Stimulated activated memory B cell treated with anti-CD40 and anti-IgM and Interleukin-4, amounts not matched to agents 10 μg/mL and 1 μg/mL and 100 μg/mL, for 72 hours (primary cell): ENCODE measurements around the gene BBS9.

Experiments
- ATAC-seq: fragments of 150-1000 bp; cut with Tn5 transposase; 2 replicates; pipeline ENCODE4 v1.10.0; 2021
- H3K27ac Mint-ChIP-seq: one replicate; pipeline ENCODE4 v1.8.0; 2022; ENCODE audit warnings: mild to moderate bottlenecking, mixed read lengths
- H3K27me3 Mint-ChIP-seq: one replicate; pipeline ENCODE4 v1.8.0; 2022; ENCODE audit warnings: mixed read lengths
- H3K36me3 Mint-ChIP-seq: one replicate; pipeline ENCODE4 v1.8.0; 2022; ENCODE audit warnings: mixed read lengths
- H3K4me1 Mint-ChIP-seq: one replicate; pipeline ENCODE4 v1.8.0; 2022; ENCODE audit warnings: mixed read lengths
- H3K4me3 Mint-ChIP-seq: one replicate; pipeline ENCODE4 v1.8.0; 2022; ENCODE audit warnings: mild to moderate bottlenecking, moderate library complexity, mixed read lengths
- H3K9me3 Mint-ChIP-seq: one replicate; pipeline ENCODE4 v1.8.0; 2022; ENCODE audit warnings: mixed read lengths

The BBS9 gene

DNA sequence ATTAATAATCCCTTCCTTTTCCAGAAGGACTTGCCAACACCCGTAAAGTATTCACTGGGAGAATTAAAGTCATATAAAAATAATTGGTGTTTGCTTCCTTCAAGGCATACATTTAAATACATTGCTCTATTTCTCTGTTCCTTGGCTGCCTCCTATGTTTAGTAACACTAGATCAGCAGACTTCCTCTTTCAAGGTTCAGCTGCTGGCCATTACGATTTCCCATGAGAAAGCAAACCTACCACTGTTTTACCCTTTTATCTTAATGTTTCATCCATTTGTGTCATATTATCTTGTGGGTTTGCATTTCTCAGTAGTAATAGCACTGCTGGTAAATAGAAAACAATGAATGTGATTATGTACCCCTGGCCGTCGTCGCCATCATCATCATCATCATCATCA lies 462.1 kb downstream of the BBS9 start:
- Mint-ChIP-seq H3K9me3 (no peaks in the 10 kb centered on the region), H3K27me3 (no peaks in the 10 kb centered on the region), H3K27ac (no peak overlapping the region), H3K36me3 (peaks cover 5% of the 10 kb centered on the region), H3K4me1 (no peaks in the 10 kb centered on the region), H3K4me3 (no peak overlapping the region)
- no peak for ATAC-seq

DNA sequence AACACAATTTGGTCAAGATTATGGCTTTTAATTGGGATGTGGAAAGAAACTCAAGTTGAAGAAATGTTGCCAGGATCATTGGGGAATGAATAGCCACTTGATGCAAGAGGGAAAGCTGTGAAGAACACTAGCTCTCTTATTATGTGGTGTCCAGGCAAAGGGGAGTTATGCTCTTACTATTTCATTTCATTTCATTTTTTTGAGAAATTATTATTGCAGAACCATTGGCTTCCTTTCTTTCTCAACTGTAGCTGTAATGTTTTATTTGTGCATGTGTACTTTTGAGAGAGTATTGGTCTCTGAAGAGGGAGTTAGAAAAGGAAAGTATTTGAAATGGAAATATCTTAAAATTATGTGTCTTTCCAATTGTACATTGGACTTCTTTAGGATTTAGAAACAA lies 463.4 kb downstream of the BBS9 start:
- no peak overlapping the region for H3K4me3 Mint-ChIP-seq
- no peaks in the 10 kb centered on the region for H3K9me3 Mint-ChIP-seq
- H3K27me3 Mint-ChIP-seq, result no peaks in the 10 kb centered on the region
- H3K4me1 Mint-ChIP-seq, result no peaks in the 10 kb centered on the region
- no peak overlapping the region for H3K27ac Mint-ChIP-seq
- no peak for ATAC-seq
- H3K36me3 Mint-ChIP-seq, result peaks cover 5% of the 10 kb centered on the region

DNA sequence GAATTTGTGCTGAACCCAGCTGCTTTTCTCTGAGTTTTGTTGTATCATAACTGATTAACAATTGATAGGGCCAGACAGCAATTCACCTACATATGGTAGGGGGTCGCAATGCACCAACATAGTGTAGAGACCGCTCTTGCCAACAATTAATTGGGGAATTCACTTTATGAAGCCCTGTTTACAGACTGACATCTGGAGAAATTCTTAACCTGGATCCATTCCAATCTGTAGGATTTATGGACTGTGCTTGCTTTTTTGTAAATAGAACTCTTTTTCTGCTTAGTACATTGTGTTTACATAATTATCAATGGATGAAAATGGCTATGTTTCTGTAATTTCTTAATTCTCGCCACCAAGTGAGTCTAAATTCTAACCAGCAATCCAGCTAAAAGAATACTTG lies 464.2 kb downstream of the BBS9 start:
- H3K27me3 Mint-ChIP-seq, result no peaks in the 10 kb centered on the region
- H3K9me3 Mint-ChIP-seq, result no peaks in the 10 kb centered on the region
- H3K4me3 Mint-ChIP-seq, result no peak overlapping the region
- ATAC-seq, result no peak
- no peaks in the 10 kb centered on the region for H3K4me1 Mint-ChIP-seq
- H3K27ac Mint-ChIP-seq, result no peak overlapping the region
- H3K36me3 Mint-ChIP-seq, result peaks cover 5% of the 10 kb centered on the region

DNA sequence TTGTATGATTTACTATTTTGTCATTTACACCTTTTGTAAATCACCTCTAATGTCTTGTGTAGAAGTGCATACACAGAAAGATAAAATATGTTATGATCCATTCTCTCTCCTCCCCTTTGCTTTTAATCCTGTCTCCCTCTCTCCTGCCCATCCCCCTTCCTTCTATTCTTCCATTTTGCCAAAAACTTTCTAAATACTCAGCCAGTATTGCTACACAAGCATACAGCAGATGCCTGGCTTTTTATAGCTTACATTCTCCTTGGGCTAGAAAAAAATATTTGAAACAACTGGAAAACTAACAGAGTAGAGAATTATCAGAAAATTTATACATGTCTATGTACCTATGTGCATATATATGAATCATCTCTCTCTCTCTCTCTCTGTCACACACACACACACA lies 467.3 kb downstream of the BBS9 start:
- no peaks in the 10 kb centered on the region for H3K9me3 Mint-ChIP-seq
- no peak overlapping the region for H3K4me3 Mint-ChIP-seq
- peaks cover 7% of the 10 kb centered on the region for H3K36me3 Mint-ChIP-seq
- no peaks in the 10 kb centered on the region for H3K4me1 Mint-ChIP-seq
- H3K27ac Mint-ChIP-seq, result no peak overlapping the region
- no peaks in the 10 kb centered on the region for H3K27me3 Mint-ChIP-seq
- no peak for ATAC-seq

DNA sequence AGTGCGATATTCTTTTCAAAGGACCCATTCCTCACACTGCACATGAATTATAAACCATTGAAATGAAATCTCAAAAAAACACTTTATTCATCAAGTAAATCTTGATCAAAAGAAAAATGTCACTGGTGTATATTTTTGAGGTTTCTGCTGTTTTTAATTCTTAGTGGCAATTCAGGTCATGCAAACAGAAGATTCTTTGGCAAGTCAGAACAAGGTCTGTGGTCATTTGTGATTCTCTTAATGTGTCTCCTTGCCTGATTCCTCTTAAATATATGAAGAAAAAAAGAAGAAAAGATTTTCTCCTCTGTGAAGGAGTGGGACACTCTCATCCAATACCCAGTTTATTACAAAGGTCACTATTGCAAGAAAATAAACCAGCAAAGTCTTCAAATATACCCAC lies 467.8 kb downstream of the BBS9 start:
- ATAC-seq, result no peak
- no peaks in the 10 kb centered on the region for H3K4me1 Mint-ChIP-seq
- H3K36me3 Mint-ChIP-seq, result peaks cover 10% of the 10 kb centered on the region
- no peaks in the 10 kb centered on the region for H3K9me3 Mint-ChIP-seq
- no peak overlapping the region for H3K4me3 Mint-ChIP-seq
- H3K27ac Mint-ChIP-seq, result no peak overlapping the region
- H3K27me3 Mint-ChIP-seq, result no peaks in the 10 kb centered on the region

DNA sequence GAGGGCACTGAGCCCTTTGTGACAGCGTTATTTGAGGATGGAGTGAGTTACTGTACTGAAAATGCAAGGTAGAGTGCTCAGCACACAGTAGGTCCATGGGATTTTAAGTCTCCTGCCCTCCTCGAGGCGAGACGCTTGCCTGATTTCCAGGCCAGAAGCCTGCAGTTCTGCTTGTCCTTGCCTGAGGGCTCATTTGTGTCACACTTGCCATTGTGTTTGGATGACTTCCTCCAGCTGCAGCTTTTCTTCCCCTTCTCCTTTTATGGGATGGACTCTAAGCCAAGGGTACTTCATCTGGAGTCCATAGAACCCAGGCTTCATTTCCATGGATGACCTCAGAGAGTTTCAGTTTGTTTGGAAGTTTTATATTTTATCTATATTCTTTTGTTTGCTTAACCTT lies 471.7 kb downstream of the BBS9 start:
- Mint-ChIP-seq H3K27me3 (no peaks in the 10 kb centered on the region), H3K4me1 (no peaks in the 10 kb centered on the region), H3K4me3 (no peak overlapping the region), H3K36me3 (peaks cover 5% of the 10 kb centered on the region), H3K9me3 (no peaks in the 10 kb centered on the region), H3K27ac (no peak overlapping the region)
- ATAC-seq, result no peak

DNA sequence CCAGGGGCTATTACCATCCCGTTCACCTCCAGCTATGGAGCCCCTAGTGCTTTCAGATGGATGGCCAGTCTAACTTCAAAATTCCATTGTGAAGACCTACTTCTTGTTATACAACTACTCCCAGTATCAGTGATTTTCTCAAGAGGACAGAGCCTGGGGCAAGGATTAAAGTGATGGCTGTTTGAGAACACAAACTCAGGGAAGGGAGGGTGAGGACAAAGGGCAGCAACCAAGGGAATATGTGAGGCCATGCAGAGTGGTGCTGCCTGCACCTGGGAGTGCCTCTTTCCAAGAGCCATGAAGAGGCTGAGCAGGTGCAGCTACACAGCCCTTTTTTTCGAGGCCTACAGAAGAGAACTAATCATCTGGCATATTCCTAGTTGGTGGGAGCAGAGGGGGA lies 472.5 kb downstream of the BBS9 start:
- no peak for ATAC-seq
- no peaks in the 10 kb centered on the region for H3K4me1 Mint-ChIP-seq
- H3K9me3 Mint-ChIP-seq, result no peaks in the 10 kb centered on the region
- H3K4me3 Mint-ChIP-seq, result no peak overlapping the region
- no peak overlapping the region for H3K27ac Mint-ChIP-seq
- peaks cover 10% of the 10 kb centered on the region for H3K36me3 Mint-ChIP-seq
- no peaks in the 10 kb centered on the region for H3K27me3 Mint-ChIP-seq

DNA sequence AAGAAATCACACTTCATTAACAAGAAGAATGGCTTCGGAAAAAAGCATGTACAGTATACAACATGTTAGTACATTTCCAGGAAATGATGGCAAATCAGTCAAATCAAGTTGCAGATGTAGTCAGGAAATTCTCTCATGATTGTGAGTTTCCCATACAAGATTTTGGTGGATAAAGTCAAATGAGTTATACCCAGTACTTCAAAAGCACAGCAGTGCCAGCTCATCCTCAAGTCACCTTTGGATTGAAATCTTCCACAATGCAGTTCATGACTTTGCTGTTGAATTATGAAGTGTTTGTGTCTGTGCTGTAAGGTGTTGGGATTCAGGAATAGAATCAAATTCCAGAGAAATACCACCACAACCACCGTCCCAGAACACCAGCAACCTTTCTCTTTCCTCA lies 474.7 kb downstream of the BBS9 start:
- H3K27me3 Mint-ChIP-seq, result no peaks in the 10 kb centered on the region
- H3K4me3 Mint-ChIP-seq, result no peak overlapping the region
- peaks cover 3% of the 10 kb centered on the region for H3K9me3 Mint-ChIP-seq
- no peak overlapping the region for H3K27ac Mint-ChIP-seq
- ATAC-seq, result no peak
- peaks cover 25% of the 10 kb centered on the region for H3K36me3 Mint-ChIP-seq
- no peaks in the 10 kb centered on the region for H3K4me1 Mint-ChIP-seq

DNA sequence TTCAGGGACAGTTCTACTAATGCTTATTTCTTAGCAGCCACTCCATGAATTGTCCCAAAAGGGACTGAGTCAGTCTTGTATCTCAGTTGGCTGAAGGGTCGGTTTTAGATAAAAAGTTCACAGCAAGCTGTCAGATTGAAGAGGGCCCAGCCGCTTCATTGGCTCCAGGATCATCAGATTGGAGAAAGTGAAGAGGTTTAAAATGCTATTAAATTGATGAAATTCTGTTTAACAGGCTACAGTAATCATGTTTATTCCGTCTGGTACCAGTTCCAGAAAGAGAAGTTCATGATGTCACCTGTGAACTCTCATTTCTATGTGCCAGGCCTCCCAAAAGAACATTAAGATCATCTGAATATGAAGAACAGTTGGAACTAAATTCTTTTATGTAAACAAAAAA lies 481.6 kb downstream of the BBS9 start:
- Mint-ChIP-seq H3K9me3 (peaks cover 6% of the 10 kb centered on the region), H3K36me3 (peaks cover 50% of the 10 kb centered on the region), H3K4me1 (no peaks in the 10 kb centered on the region), H3K27me3 (no peaks in the 10 kb centered on the region), H3K4me3 (no peak overlapping the region), H3K27ac (no peak overlapping the region)
- ATAC-seq, result no peak

DNA sequence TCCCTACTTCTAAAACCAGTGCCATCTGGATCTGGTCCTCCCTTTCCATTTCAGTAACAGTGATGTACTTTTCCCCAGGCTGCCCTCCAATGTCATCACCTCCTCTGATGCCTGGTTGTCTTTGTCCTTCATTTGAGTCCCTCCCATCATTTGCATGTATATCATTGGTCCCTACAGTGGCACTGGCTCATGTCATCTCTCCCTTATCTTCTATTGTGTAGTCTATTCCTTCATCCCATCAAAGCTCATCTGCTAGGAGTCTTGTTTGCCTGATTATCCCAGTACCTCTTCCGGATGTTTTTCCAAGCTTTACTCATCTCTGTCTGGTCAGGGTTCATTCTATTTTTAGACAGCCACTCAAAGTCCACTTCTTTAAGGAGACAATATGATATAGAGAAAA lies 483.1 kb downstream of the BBS9 start:
- H3K36me3 Mint-ChIP-seq, result peaks cover 44% of the 10 kb centered on the region
- no peaks in the 10 kb centered on the region for H3K27me3 Mint-ChIP-seq
- H3K4me1 Mint-ChIP-seq, result no peaks in the 10 kb centered on the region
- ATAC-seq, result no peak
- H3K9me3 Mint-ChIP-seq, result peaks cover 6% of the 10 kb centered on the region
- H3K4me3 Mint-ChIP-seq, result no peak overlapping the region
- H3K27ac Mint-ChIP-seq, result no peak overlapping the region

DNA sequence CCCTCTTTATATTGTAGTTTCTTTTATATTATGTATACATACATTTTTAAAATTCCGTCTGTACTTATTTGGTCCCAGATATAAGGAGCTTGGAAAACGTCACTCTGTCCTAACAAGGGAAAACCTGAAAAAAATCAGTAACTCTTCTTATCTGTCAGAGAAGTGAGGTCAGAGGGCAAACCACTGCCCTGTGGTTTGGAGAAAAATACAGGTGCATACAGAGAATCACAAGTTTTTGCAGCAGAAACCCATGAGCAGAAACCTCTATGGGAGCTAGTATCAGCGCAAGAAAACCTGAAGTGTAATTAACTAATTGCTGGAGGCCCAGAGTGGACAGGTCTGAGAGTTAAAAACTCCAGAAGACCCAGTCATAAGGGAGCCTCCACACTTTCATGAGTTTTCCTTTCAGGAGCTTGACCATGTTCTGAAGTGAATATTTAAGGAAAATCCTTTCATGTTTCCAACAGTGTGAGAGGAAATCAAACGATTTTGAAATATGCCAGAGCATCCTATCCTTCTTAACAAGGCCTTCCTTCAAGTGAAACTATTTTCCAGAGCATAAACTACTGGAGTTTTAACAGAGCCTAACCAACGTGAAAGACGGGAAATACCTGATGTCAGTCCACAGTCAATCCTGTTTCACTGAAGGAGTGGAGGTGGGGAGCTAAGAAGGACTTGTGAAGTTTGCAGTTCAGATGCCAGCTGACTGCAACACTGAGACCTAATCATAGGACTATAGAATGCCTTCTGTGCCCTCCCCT lies 485.2 kb downstream of the BBS9 start:
- Mint-ChIP-seq H3K27me3 (no peaks in the 10 kb centered on the region), H3K4me1 (no peaks in the 10 kb centered on the region), H3K4me3 (no peak overlapping the region), H3K36me3 (peaks cover 40% of the 10 kb centered on the region), H3K9me3 (peaks cover 11% of the 10 kb centered on the region), H3K27ac (no peak overlapping the region)
- no peak for ATAC-seq

DNA sequence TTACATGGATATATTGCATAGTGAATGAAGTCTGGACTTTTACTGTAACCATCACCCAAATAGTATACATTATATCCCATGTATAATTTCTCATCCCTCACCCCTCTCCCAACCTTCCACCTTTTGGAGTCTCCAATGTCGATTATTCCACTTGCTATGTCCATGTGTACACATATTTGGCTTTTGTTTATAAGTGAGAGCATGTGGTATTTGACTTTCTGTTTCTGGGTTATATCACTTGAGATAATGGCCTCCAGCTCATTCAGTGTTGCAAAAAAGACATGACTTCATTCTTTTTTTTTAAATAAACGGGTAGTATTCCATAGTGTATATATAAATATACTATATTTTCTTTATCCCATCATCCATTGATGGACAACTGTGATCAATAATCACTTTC lies 487.4 kb downstream of the BBS9 start:
- H3K36me3 Mint-ChIP-seq, result peaks cover 47% of the 10 kb centered on the region

DNA sequence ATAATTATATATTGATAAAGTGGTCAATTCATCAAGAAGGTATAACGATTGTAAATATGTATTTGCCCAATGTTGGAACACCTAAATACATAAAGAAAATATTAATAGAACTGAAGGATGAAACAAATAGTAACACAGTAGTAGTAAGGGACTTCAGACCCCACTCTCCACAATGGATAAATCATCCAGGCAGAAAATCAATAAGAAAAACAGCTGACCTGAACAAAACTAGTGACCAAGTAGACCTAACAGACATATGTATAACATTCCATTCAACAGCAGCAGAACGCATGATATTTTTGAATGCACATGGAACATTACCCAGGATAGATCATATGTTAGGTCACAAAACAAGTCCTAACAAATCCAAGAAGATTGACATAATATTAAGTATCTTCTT lies 489.9 kb downstream of the BBS9 start:
- no peaks in the 10 kb centered on the region for H3K27me3 Mint-ChIP-seq
- H3K27ac Mint-ChIP-seq, result no peak overlapping the region
- H3K36me3 Mint-ChIP-seq, result peaks cover 33% of the 10 kb centered on the region
- ATAC-seq, result no peak
- no peak overlapping the region for H3K4me3 Mint-ChIP-seq
- no peaks in the 10 kb centered on the region for H3K4me1 Mint-ChIP-seq
- peaks cover 19% of the 10 kb centered on the region for H3K9me3 Mint-ChIP-seq

More for the DNA sequence above, 487.4 kb downstream of the BBS9 start:
- no peaks in the 10 kb centered on the region for H3K4me1 Mint-ChIP-seq
- ATAC-seq, result no peak
- peaks cover 21% of the 10 kb centered on the region for H3K9me3 Mint-ChIP-seq
- H3K27me3 Mint-ChIP-seq, result no peaks in the 10 kb centered on the region
- H3K27ac Mint-ChIP-seq, result no peak overlapping the region
- no peak overlapping the region for H3K4me3 Mint-ChIP-seq

DNA sequence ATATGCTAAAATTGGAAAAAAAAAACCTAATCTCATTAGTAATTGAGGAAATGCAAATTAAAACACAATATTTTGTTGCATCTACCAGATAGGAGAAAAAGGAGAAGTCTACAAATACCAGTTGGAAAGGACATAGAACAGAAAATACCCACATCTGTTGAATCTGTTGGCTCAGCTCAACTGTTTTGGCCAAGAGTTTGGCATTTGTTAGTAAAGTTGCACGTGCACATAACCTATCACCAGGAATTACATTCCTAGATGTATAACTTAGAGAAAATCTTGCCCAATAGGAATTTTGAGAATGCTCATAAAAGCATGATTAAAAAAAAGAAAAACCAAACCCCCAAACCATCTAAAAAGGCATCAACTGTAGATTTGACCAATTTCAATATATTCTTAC lies 493.9 kb downstream of the BBS9 start:
- Mint-ChIP-seq H3K9me3 (peaks cover 28% of the 10 kb centered on the region), H3K27me3 (no peaks in the 10 kb centered on the region), H3K4me1 (no peaks in the 10 kb centered on the region), H3K4me3 (no peak overlapping the region), H3K36me3 (peaks cover 32% of the 10 kb centered on the region), H3K27ac (no peak overlapping the region)
- ATAC-seq, result no peak

DNA sequence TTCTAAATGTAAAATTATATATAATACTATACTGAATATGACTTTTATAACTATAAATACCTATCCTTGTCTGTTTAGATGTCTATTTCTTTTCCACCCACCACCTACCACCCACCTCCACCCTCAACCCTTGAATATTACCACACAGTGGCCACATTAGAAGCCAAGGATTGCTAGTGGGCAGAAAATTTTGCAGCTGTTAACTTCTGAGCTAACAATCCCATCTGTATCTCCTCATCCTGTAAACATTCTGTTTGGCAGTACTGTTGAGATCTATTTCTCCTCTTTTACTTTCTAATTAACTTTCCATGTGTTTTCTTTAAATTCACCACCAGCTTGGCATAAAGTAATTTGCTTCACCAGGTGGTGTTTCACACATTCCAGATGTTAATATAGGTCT lies 494.9 kb downstream of the BBS9 start:
- no peak for ATAC-seq
- H3K36me3 Mint-ChIP-seq, result peaks cover 26% of the 10 kb centered on the region
- no peak overlapping the region for H3K4me3 Mint-ChIP-seq
- H3K27me3 Mint-ChIP-seq, result no peaks in the 10 kb centered on the region
- H3K27ac Mint-ChIP-seq, result no peak overlapping the region
- H3K4me1 Mint-ChIP-seq, result no peaks in the 10 kb centered on the region
- H3K9me3 Mint-ChIP-seq, result peaks cover 22% of the 10 kb centered on the region

DNA sequence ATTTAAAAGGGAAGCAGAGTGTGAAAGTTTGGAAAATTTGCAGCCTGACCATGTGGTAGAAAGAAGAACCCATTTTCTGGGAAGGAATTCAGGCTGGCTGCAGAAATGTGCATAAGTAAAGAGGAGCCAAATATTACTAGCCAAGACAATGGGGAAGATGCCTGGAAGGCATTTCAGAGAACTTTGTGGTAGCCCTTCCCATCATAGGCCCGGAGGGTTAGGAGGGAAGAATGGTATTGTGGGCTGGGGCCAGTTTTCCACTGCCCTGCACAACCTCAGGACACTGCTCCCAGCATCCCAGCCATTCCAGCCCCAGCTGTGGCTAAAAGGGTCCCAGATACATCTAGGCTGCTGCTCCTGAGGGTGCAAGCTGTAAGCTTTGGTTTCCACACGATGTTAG lies 497.5 kb downstream of the BBS9 start:
- H3K4me3 Mint-ChIP-seq, result no peak overlapping the region
- H3K36me3 Mint-ChIP-seq, result peaks cover 18% of the 10 kb centered on the region
- H3K27ac Mint-ChIP-seq, result no peak overlapping the region
- peaks cover 9% of the 10 kb centered on the region for H3K9me3 Mint-ChIP-seq
- no peaks in the 10 kb centered on the region for H3K27me3 Mint-ChIP-seq
- no peak for ATAC-seq
- no peaks in the 10 kb centered on the region for H3K4me1 Mint-ChIP-seq

DNA sequence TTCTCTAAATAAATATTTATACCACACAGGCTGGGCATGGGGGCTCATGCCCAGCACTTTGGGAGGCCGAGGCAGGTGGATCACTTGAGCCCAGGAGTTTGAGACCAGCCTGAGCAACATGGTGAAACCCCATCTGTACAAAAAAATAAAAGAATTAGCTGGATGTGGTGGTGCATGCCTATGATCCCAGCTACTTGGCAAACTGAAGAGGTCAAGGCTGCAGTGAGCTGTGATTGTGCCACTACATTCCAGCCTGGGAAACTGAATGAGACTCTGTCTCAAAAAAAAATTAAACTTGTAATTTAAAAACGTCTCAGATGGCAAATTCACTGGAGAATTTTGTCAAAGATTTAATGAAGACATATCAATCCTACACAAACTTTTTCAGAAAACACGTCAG lies 498.4 kb downstream of the BBS9 start:
- H3K4me1 Mint-ChIP-seq, result no peaks in the 10 kb centered on the region
- peaks cover 18% of the 10 kb centered on the region for H3K36me3 Mint-ChIP-seq
- H3K9me3 Mint-ChIP-seq, result peaks cover 9% of the 10 kb centered on the region

More for the DNA sequence above, 498.4 kb downstream of the BBS9 start:
- ATAC-seq, result no peak
- Mint-ChIP-seq H3K27me3 (no peaks in the 10 kb centered on the region), H3K4me3 (no peak overlapping the region), H3K27ac (no peak overlapping the region)
